Left ventricle myocardium superior (tissue), 1 donor: Measurements from ENCODE around the gene PCDHB9. TPM values are rescaled to one million over a fixed set of nuclear protein-coding genes. Genes with fewer than 3 reads are reported as not detected.
"Not testable (repeated sequence)": the region's sequence is repeated elsewhere in the genome, so short reads cannot be mapped to it uniquely, and the experiment has no call there.

Experiments
- ATAC-seq: fragments of 200-7000 bp; cut with Tn5 transposase; one replicate; pipeline ENCODE4 v1.9.1; 2020; ENCODE audit warnings: mild to moderate bottlenecking, moderate library complexity
- DNase-seq: peaks from one replicate; pipeline ENCODE4 v3.0.0-alpha.2; 2020
- intact Hi-C: fragments of 100-400 bp; cut with micrococcal nuclease; formaldehyde crosslinking; loops from one replicate; pipeline ENCODE4 v1.11.0; 2022
- total RNA-seq: library from RNA; stranded (reverse); fragmentation: NEBNext Ultra II Directional; extraction: Animal tissue kit (Norgen Biotek cat#: 25700); gene quantifications from one replicate; pipeline ENCODE4 v1.2.1, GENCODE V29; 2021
- donor health status: DM: no; HTN: yes; CAD: no; lungs with severe emphysema.

Gene PCDHB9
- total RNA-seq, 1 donor from 2014 or later, result 0.59 TPM

- ATAC-seq, intact Hi-C loops: not testable (repeated sequence)
Measured at GRCh38 chr5:141224844-141225243, 37.9 kb downstream of the PCDHB9 start.

GRCh38 chr5:141225421-141225820, 38.5 kb downstream of the PCDHB9 start:
- DNase-seq, ATAC-seq, intact Hi-C loops: not testable (repeated sequence)

More at GRCh38 chr5:141224844-141225243, 37.9 kb downstream of the PCDHB9 start:
- not testable (repeated sequence) for DNase-seq

GRCh38 chr5:141234109-141234667, 47.2 kb downstream of the PCDHB9 start:
- intact Hi-C loops, result no loop called here
- DNase-seq (no peak), ATAC-seq (no peak)

GRCh38 chr5:141235922-141236321, 49.0 kb downstream of the PCDHB9 start:
- DNase-seq, ATAC-seq, intact Hi-C loops: not testable (repeated sequence)

GRCh38 chr5:141236516-141237313, 49.8 kb downstream of the PCDHB9 start:
- intact Hi-C loops, result no loop called here
- ATAC-seq (no peak), DNase-seq (no peak)

Other genes with a start within 250 kb of the PCDHB9 start
- gene PCDHAC2, start 220.7 kb upstream of the PCDHB9 start, total RNA-seq, result 0.10 TPM
- not detected for gene PCDHB1, start 135.8 kb upstream of the PCDHB9 start, total RNA-seq
- gene PCDHB2, start 92.5 kb upstream of the PCDHB9 start, total RNA-seq, result 2.2 TPM
- 0.99 TPM for gene PCDHB3, start 86.7 kb upstream of the PCDHB9 start, total RNA-seq
- 1.5 TPM for gene PCDHB4, start 65.3 kb upstream of the PCDHB9 start, total RNA-seq
- gene PCDHB5, start 52.0 kb upstream of the PCDHB9 start, total RNA-seq, result 3.1 TPM
- gene PCDHB6, start 37.1 kb upstream of the PCDHB9 start, total RNA-seq, result 0.32 TPM
- 0.77 TPM for gene PCDHB7, start 14.5 kb upstream of the PCDHB9 start, total RNA-seq
- 1.8 TPM for gene PCDHB8, start 9.4 kb upstream of the PCDHB9 start, total RNA-seq
- 2.7 TPM for gene PCDHB16, start 4.8 kb upstream of the PCDHB9 start, total RNA-seq
- gene PCDHB10, start 5.2 kb downstream of the PCDHB9 start, total RNA-seq, result 0.64 TPM
- 0.74 TPM for gene PCDHB11, start 12.5 kb downstream of the PCDHB9 start, total RNA-seq
- gene PCDHB12, start 21.6 kb downstream of the PCDHB9 start, total RNA-seq, result 1.3 TPM
- gene PCDHB13, start 26.8 kb downstream of the PCDHB9 start, total RNA-seq, result 1.7 TPM
- 2.5 TPM for gene PCDHB14, start 36.2 kb downstream of the PCDHB9 start, total RNA-seq
- gene PCDHB15, start 58.2 kb downstream of the PCDHB9 start, total RNA-seq, result 2.6 TPM
- not detected for gene SLC25A2, start 116.9 kb downstream of the PCDHB9 start, total RNA-seq
- gene TAF7, start 133.6 kb downstream of the PCDHB9 start, total RNA-seq, result 106 TPM
- gene PCDHGA1, start 143.4 kb downstream of the PCDHB9 start, total RNA-seq, result 3.0 TPM
- 6.0 TPM for gene PCDHGA2, start 151.6 kb downstream of the PCDHB9 start, total RNA-seq
- gene PCDHGA3, start 156.7 kb downstream of the PCDHB9 start, total RNA-seq, result 12.1 TPM
- gene PCDHGB1, start 162.9 kb downstream of the PCDHB9 start, total RNA-seq, result 7.1 TPM
- gene PCDHGA4, start 167.9 kb downstream of the PCDHB9 start, total RNA-seq, result 8.4 TPM
- 8.7 TPM for gene PCDHGB2, start 172.8 kb downstream of the PCDHB9 start, total RNA-seq
- 5.3 TPM for gene PCDHGA5, start 177.0 kb downstream of the PCDHB9 start, total RNA-seq
- 7.2 TPM for gene PCDHGB3, start 183.1 kb downstream of the PCDHB9 start, total RNA-seq
- gene PCDHGA6, start 186.7 kb downstream of the PCDHB9 start, total RNA-seq, result 5.7 TPM
- 7.0 TPM for gene PCDHGA7, start 195.6 kb downstream of the PCDHB9 start, total RNA-seq
- 5.4 TPM for gene PCDHGB4, start 200.5 kb downstream of the PCDHB9 start, total RNA-seq
- 9.1 TPM for gene PCDHGA8, start 205.5 kb downstream of the PCDHB9 start, total RNA-seq
- gene PCDHGB5, start 210.8 kb downstream of the PCDHB9 start, total RNA-seq, result 6.4 TPM
- gene PCDHGA9, start 215.6 kb downstream of the PCDHB9 start, total RNA-seq, result 4.5 TPM
- 4.7 TPM for gene PCDHGB6, start 220.9 kb downstream of the PCDHB9 start, total RNA-seq
- 5.3 TPM for gene PCDHGA10, start 225.8 kb downstream of the PCDHB9 start, total RNA-seq
- 8.8 TPM for gene PCDHGB7, start 230.5 kb downstream of the PCDHB9 start, total RNA-seq
- gene PCDHGA11, start 233.9 kb downstream of the PCDHB9 start, total RNA-seq, result 5.0 TPM
- gene PCDHGA12, start 243.3 kb downstream of the PCDHB9 start, total RNA-seq, result 5.1 TPM